Fibroblast of mammary gland (primary cell): ENCODE data around the gene DRD4.

Experiments used
- DNase-seq: peaks from one replicate; pipeline ENCODE4 v3.0.0-alpha.2; 2010; ENCODE audit warnings: low read depth
- H3K4me3 ChIP-seq: 2 replicates; pipeline ENCODE4 v1.5.1; 2011; ENCODE audit warnings: low read depth, mild to moderate bottlenecking, low read length, moderate library complexity; ENCODE audit not compliant: control insufficient read depth
- CTCF ChIP-seq: conservative IDR thresholded peaks from 2 replicates; pipeline ENCODE4 v1.5.1; 2011; ENCODE audit warnings: low read depth, low read length, inconsistent platforms; ENCODE audit not compliant: control insufficient read depth, insufficient read depth

DRD4 gene

GRCh38 chr11:638631-639331, 1.7 kb downstream of the DRD4 start:
- TF ChIP-seq CTCF, result no peak
- H3K4me3 ChIP-seq, result no peak overlapping the region
- DNase-seq, result no peak

GRCh38 chr11:639332-639955, 2.4 kb downstream of the DRD4 start:
- no peak for TF ChIP-seq CTCF
- no peak overlapping the region for H3K4me3 ChIP-seq
- no peak for DNase-seq

GRCh38 chr11:640021-640706, 3.1 kb downstream of the DRD4 start:
- no peak for TF ChIP-seq CTCF
- H3K4me3 ChIP-seq, result no peak overlapping the region
- DNase-seq, result no peak

- H3K4me3 ChIP-seq, result no peak overlapping the region
- no peak for TF ChIP-seq CTCF
- no peak for DNase-seq
Observed at GRCh38 chr11:641806-642370, 4.8 kb downstream of the DRD4 start.

GRCh38 chr11:643366-643765, 6.3 kb downstream of the DRD4 start:
- no peak for DNase-seq

More at GRCh38 chr11:643366-643765, 6.3 kb downstream of the DRD4 start:
- TF ChIP-seq CTCF, result no peak
- no peak overlapping the region for H3K4me3 ChIP-seq
